ENCODE measurements around the gene TNK1. TPM values are rescaled to one million over a fixed set of nuclear protein-coding genes. Genes with fewer than 3 reads are reported as not detected.

The TNK1 gene
- polyA plus RNA-seq, 1 of the 3 experiments (the other 2 are of a cell fraction), result 0.64 TPM

DNA sequence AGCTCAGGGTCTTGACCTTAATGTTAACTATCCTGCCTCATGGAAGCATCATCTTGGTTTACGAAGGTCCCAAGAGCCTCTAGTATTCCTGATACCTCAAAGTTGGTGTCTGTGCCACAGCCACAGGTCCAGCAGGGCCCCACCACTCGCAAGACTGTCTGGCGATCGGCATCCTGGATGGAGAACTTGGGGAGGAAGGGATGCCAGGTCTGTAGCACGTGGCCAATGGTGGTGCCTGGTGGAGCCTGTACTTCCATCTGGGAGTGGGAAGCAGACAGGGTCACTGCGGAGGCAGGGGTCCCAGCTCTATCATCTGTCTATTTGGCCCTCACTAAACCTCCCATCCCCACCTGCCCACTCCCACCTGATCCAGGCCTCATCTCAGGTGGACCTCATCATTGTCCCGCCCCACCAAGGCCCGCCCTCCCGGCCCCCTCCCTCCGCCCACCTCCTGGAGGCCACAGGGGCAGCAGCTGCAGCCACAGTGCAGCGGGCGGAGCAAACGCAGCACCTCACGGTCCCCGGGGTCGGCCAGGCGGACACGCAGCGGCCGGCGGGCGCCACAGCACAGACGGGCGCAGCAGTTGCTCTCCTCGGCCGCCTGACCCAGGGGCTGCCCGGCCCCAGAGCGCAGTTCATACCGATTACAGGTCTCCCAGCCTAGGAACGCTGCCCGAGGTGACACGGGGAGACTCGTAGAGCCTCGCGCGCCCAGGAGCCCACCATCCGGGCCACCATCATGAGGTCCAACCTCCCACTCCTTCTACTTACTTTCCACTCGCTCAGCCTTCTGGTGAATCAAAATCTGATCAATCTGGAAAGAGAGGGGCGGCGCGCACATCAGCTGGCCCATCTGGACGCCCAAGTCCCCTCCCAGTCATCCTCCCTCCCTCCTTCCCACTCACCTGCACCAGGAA is 12.1 kb downstream of the TNK1 start (continued):
- TF ChIP-seq, protein P1, sequence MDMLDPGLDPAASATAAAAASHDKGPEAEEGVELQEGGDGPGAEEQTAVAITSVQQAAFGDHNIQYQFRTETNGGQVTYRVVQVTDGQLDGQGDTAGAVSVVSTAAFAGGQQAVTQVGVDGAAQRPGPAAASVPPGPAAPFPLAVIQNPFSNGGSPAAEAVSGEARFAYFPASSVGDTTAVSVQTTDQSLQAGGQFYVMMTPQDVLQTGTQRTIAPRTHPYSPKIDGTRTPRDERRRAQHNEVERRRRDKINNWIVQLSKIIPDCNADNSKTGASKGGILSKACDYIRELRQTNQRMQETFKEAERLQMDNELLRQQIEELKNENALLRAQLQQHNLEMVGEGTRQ (IDR thresholded peaks at IDR 0.05; ENCODE audit: borderline replicate concordance, low read depth, low read length), result no peak
- TF ChIP-seq GATA2 (CRISPR knock-in tag; IDR thresholded peaks at IDR 0.05) (no peak), CHD2 (IDR thresholded peaks at IDR 0.05; ENCODE audit: low read length, partially characterized antibody) (no peak), FOXM1 (IDR thresholded peaks at IDR 0.05; ENCODE audit: low read depth) (no peak)
- TF ChIP-seq, protein P2, sequence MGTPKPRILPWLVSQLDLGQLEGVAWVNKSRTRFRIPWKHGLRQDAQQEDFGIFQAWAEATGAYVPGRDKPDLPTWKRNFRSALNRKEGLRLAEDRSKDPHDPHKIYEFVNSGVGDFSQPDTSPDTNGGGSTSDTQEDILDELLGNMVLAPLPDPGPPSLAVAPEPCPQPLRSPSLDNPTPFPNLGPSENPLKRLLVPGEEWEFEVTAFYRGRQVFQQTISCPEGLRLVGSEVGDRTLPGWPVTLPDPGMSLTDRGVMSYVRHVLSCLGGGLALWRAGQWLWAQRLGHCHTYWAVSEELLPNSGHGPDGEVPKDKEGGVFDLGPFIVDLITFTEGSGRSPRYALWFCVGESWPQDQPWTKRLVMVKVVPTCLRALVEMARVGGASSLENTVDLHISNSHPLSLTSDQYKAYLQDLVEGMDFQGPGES (IDR thresholded peaks at IDR 0.05; ENCODE audit: low read depth, low read length), result no peak

DNA sequence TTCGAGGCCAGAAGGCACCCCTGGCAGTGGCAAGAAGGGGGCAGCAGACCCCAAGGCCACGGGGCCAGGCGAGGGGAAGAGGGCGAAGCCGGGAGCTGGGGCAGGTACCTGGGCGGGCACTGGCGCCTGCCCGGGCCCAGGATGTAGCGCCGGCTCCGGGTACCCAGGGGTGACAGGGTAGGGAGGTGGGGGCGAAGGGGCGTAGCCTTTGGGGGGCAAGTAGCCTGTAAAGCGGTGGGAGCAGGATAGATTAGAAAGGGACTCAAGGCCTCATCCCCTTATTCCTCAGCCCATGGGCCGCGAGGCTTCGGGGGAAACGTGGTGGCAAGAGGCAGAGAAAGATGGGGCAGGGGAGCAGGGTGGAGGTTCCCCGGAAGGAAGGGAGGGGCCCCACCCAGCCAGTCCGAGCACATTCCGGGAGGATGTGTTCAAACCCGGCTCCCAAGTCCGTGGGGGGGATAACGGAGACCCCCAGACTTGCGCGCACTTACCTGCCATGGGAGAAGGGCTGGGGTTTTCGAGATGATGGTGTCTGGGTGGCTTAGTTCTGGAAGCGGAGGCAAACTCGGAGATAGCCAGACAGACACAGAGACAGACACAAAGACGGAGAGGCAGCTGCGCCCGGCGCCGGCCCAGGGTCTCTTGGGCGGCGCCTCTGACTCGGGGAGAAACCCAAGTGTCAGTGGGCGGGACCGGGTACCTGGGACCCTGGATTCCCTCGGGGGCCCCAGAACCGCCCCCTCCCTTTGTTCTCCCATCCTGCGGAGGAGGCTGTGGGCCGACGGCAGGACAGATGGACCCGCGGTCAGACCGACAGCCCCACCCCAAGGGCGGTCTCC is 12.9 kb downstream of the TNK1 start:
- peak; percentile 74 for DNase-seq
- H3K4me1 ChIP-seq (ENCODE audit: control insufficient read depth in 1 of 2, insufficient read depth in 2 of 2, low read depth in 1 of 2, low read length in 1 of 2), result peaks cover 0 to 9% of the 10 kb centered on the region in 2 experiments; a peak in 1 of 4 replicates
- TF ChIP-seq RAD21 (IDR thresholded peaks at IDR 0.05; ENCODE audit: low read length) (peak; percentile 36), MXI1 (IDR thresholded peaks at IDR 0.05; ENCODE audit: low read depth, low read length) (0 out of 2 replicates have a peak, but pooled peaks have one; percentile 24), NRF1 (IDR thresholded peaks at IDR 0.05; ENCODE audit: low read depth, low read length) (no peak)
- TF ChIP-seq, protein P3, sequence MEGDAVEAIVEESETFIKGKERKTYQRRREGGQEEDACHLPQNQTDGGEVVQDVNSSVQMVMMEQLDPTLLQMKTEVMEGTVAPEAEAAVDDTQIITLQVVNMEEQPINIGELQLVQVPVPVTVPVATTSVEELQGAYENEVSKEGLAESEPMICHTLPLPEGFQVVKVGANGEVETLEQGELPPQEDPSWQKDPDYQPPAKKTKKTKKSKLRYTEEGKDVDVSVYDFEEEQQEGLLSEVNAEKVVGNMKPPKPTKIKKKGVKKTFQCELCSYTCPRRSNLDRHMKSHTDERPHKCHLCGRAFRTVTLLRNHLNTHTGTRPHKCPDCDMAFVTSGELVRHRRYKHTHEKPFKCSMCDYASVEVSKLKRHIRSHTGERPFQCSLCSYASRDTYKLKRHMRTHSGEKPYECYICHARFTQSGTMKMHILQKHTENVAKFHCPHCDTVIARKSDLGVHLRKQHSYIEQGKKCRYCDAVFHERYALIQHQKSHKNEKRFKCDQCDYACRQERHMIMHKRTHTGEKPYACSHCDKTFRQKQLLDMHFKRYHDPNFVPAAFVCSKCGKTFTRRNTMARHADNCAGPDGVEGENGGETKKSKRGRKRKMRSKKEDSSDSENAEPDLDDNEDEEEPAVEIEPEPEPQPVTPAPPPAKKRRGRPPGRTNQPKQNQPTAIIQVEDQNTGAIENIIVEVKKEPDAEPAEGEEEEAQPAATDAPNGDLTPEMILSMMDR (IDR thresholded peaks at IDR 0.05), result peak; percentile 32
- no peaks in the 10 kb centered on the region for H3K9me3 ChIP-seq
- H3K4me3 ChIP-seq (ENCODE audit: low read depth in 2 of 2, low read length in 1 of 2), result peak overlapping the region; percentile 79 to 92
- H3F3A ChIP-seq (replicated peaks; ENCODE audit: insufficient read depth), result peaks cover 11% of the 10 kb centered on the region
- peak overlapping the region; percentile 85 to 91; a peak in 3 of 4 replicates for H3K27ac ChIP-seq (ENCODE audit: low read depth in 2 of 2, low read length in 1 of 2)
- WGBS (ENCODE audit: low lambda C conversion rate), result 11% methylated on average over 29 of the region's 48 CpGs
- peaks cover 22% of the 10 kb centered on the region; the same call in 1 of the 2 replicates for H3K79me2 ChIP-seq (ENCODE audit: insufficient read depth)
- H3K9ac ChIP-seq, result peak overlapping the region; percentile 89
- H4K20me1 ChIP-seq (ENCODE audit: insufficient read depth), result no peaks in the 10 kb centered on the region
- H3K9me2 ChIP-seq, result no peaks in the 10 kb centered on the region
- ChIA-PET CTCF (interaction anchor here (1.1 to 2.5 kb wide), 5 partner anchors 9 to 109 kb away, joined by 3 to 13 read pairs (median 4); no protein-coding TSS in a partner anchor), POLR2A (interaction anchor here (1.0 kb wide), 1 partner anchor 10 kb away, joined by 4 read pairs; the partner anchor contains the start of gene TMEM256)
- no peaks in the 10 kb centered on the region for H3K27me3 ChIP-seq (ENCODE audit: insufficient read depth)
- peaks cover 18 to 31% of the 10 kb centered on the region in 2 experiments for H3K36me3 ChIP-seq (replicated peaks in 1 of 2; ENCODE audit: control insufficient read depth in 1 of 2, insufficient read depth in 2 of 2, low read length in 1 of 2)
- peak overlapping the region; percentile 79; the same call in 1 of the 2 replicates for H2AFZ ChIP-seq (ENCODE audit: low read depth)
- H3K4me2 ChIP-seq, result peak overlapping the region; percentile 99
